ENCODE measurements around the gene PHACTR3.

- no peak for TF ChIP-seq EZH2 (IDR thresholded peaks at IDR 0.05)
- TF ChIP-seq CTCF (IDR thresholded peaks at IDR 0.05), result no peak
- no peak for TF ChIP-seq EZH2phosphoT487 (IDR thresholded peaks at IDR 0.05)
Measured at GRCh38 chr20:59657459-59658046, 53.2 kb downstream of the PHACTR3 start.

Data from neural progenitor cell (in vitro differentiated cells).